Astrocyte of the cerebellum (primary cell): ENCODE measurements around the gene L3MBTL4.
A peak's percentile ranks its signal among the peaks of the same experiment; 100 is the strongest.

Source experiments
- DNase-seq: peaks from one replicate; pipeline ENCODE4 v3.0.0-alpha.2; 2011; ENCODE audit warnings: low read depth
- H3K4me3 ChIP-seq: 2 replicates; pipeline ENCODE4 v1.5.1; 2011; ENCODE audit warnings: mild to moderate bottlenecking, low read depth, low read length, moderate library complexity
- CTCF ChIP-seq: IDR thresholded peaks from 2 replicates; pipeline ENCODE4 v1.5.1; 2012; ENCODE audit warnings: low read length, low read depth, moderate library complexity, mild to moderate bottlenecking; ENCODE audit errors: missing control alignments
- in situ Hi-C: cut with HindIII; loops from 2 replicates; pipeline ENCODE4 v1.10.0; 2017; ENCODE audit warnings: low sequenced_read_pairs

The L3MBTL4 gene

GRCh38 chr18:6004683-6005082, 410.0 kb downstream of the L3MBTL4 start:
- TF ChIP-seq CTCF: no peak
- in situ Hi-C loops: no loop called here
- no peak overlapping the region for H3K4me3 ChIP-seq
- no peak for DNase-seq

- H3K4me3 ChIP-seq: no peak overlapping the region
- TF ChIP-seq CTCF: no peak
- no peak for DNase-seq
- in situ Hi-C loops: no loop called here
Observed at GRCh38 chr18:6004119-6004518, 410.6 kb downstream of the L3MBTL4 start.

GRCh38 chr18:6001867-6002266, 412.8 kb downstream of the L3MBTL4 start:
- peak; percentile 36 for DNase-seq
- TF ChIP-seq CTCF: no peak
- no peak overlapping the region for H3K4me3 ChIP-seq
- in situ Hi-C loops: no loop called here

- in situ Hi-C loops: no loop called here
- no peak for DNase-seq
- no peak for TF ChIP-seq CTCF
- no peak overlapping the region for H3K4me3 ChIP-seq
Observed at GRCh38 chr18:5998907-5999306, 415.8 kb downstream of the L3MBTL4 start.

- in situ Hi-C loops: no loop called here
- no peak for TF ChIP-seq CTCF
- no peak for DNase-seq
- no peak overlapping the region for H3K4me3 ChIP-seq
Observed at GRCh38 chr18:5998166-5998881, 416.4 kb downstream of the L3MBTL4 start.

- no peak for DNase-seq
- no peak for TF ChIP-seq CTCF
- H3K4me3 ChIP-seq: no peak overlapping the region
- in situ Hi-C loops: no loop called here
Observed at GRCh38 chr18:5997361-5997760, 417.4 kb downstream of the L3MBTL4 start.

- TF ChIP-seq CTCF: no peak
- in situ Hi-C loops: no loop called here
- DNase-seq: no peak
- no peak overlapping the region for H3K4me3 ChIP-seq
Observed at GRCh38 chr18:5995626-5996025, 419.1 kb downstream of the L3MBTL4 start.
